Esophagus squamous epithelium (tissue), 4 donors: Measurements from ENCODE around the gene FBXW4.

Experiments
- POLR2A ChIP-seq, 4 donors: fragments of 450-650 bp; IDR thresholded peaks; one replicate each; pipeline ENCODE4 v1.6.1; 2017; ENCODE audit warnings: antibody characterized with exemption in 4 of 4, mild to moderate bottlenecking in 4 of 4, moderate library complexity in 3 of 4
- TF ChIP-seq, protein P1 (sequence below), 6 experiments: fragments of 450-650 bp in 4 of 6; fragments of 200-600 bp in 2 of 6; sonication (generic) in 2 of 6; IDR thresholded peaks; one replicate each; pipeline ENCODE4 v1.5.1; 2016 to 2019; ENCODE audit warnings: antibody characterized with exemption in 6 of 6, mild to moderate bottlenecking in 4 of 6, moderate library complexity in 4 of 6

DNA sequence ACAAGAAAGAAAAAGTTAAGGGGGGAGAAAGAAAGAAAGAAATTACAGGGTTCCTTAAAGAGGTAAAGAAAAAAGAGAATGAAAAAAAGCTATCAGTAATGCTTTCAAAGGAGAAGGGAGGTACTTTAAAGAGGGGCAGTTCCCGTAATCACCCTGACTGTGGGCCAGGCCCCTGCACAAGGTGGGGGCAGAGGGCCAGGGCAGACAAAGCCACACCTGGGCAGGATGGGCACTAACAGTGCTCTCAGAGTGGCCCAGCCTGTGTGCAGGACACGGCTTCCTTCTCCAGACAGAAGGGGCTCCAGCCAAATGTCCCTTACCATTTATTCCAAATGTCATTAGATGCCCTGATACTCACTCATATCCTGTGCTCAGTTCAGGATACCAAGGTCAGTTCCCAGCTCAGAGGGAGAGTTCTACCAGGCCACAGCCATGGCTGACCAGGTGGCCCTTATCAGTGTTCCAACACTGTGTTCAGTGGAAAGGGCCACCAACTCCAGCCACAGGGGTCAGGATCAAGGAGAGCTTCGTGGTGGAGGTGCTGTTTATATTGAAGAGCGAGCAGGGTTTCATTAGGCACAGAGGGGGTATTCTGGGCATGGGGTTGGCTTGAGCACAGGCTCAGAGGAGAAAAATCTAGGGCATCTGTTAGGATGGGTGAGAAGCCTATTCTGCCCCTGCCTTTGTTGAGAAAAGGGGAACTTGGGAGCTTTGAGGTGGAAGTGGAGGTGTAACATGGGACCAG is 77.0 kb downstream of the FBXW4 start:
- no peak for TF ChIP-seq POLR2A (IDR thresholded peaks at IDR 0.05)
- TF ChIP-seq, protein P1, sequence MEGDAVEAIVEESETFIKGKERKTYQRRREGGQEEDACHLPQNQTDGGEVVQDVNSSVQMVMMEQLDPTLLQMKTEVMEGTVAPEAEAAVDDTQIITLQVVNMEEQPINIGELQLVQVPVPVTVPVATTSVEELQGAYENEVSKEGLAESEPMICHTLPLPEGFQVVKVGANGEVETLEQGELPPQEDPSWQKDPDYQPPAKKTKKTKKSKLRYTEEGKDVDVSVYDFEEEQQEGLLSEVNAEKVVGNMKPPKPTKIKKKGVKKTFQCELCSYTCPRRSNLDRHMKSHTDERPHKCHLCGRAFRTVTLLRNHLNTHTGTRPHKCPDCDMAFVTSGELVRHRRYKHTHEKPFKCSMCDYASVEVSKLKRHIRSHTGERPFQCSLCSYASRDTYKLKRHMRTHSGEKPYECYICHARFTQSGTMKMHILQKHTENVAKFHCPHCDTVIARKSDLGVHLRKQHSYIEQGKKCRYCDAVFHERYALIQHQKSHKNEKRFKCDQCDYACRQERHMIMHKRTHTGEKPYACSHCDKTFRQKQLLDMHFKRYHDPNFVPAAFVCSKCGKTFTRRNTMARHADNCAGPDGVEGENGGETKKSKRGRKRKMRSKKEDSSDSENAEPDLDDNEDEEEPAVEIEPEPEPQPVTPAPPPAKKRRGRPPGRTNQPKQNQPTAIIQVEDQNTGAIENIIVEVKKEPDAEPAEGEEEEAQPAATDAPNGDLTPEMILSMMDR (IDR thresholded peaks at IDR 0.05): no peak
